H1 (cell line): ENCODE results near the gene BBS5. TPM values are rescaled to one million over a fixed set of nuclear protein-coding genes. Genes with fewer than 3 reads are reported as not detected.
"Not testable (repeated sequence)": the region's sequence is repeated elsewhere in the genome, so short reads cannot be mapped to it uniquely, and the experiment has no call there.

Experiments
- CTCF ChIA-PET: fragments of 300-600 bp; sonication (Branson Sonifier 250); formaldehyde crosslinking; loops from one replicate; lab custom pipeline; 2021; ENCODE audit not compliant: partially characterized antibody; lab: Charles Lee
- POLR2A ChIA-PET: fragments of 300-600 bp; sonication (Branson Sonifier 250); formaldehyde crosslinking; loops from one replicate; lab custom pipeline; 2021; ENCODE audit warnings: inconsistent platforms; ENCODE audit not compliant: partially characterized antibody; lab: Charles Lee
- DNase-seq, 2 experiments: peaks; one replicate each; pipeline versions ENCODE4 v3.0.0 to v3.0.0-alpha.2; 2010 to 2022; ENCODE audit warnings: low spot score in 2 of 2, low read depth in 1 of 2, mixed read lengths in 1 of 2
- FAIRE-seq: peaks from 2 replicates; lab custom pipeline; 2011; peaks lifted over from hg19 to GRCh38; lab: Jason Lieb, UNC
- H2AFZ ChIP-seq: 2 replicates; pipeline ENCODE4 v1.8.1; 2012; ENCODE audit warnings: low read length, inconsistent platforms
- H2AK5ac ChIP-seq: 2 replicates; pipeline ENCODE4 v1.6.1; 2013; ENCODE audit warnings: low read depth, low read length
- H2BK120ac ChIP-seq: replicated peaks from 2 replicates; pipeline ENCODE3; 2013; ENCODE audit warnings: low read depth, low read length, inconsistent platforms
- H2BK12ac ChIP-seq: 2 replicates; pipeline ENCODE4 v1.6.1; 2013; ENCODE audit warnings: low read depth, low read length
- H2BK15ac ChIP-seq: 2 replicates; pipeline ENCODE4 v1.6.1; 2013; ENCODE audit warnings: low read length
- H2BK20ac ChIP-seq: 2 replicates; pipeline ENCODE4 v1.6.1; 2013; ENCODE audit warnings: low read length
- H2BK5ac ChIP-seq: 2 replicates; pipeline ENCODE4 v1.6.1; 2013; ENCODE audit warnings: low read depth, low read length
- H3K14ac ChIP-seq: 2 replicates; pipeline ENCODE4 v1.6.1; 2013; ENCODE audit warnings: inconsistent platforms; ENCODE audit not compliant: insufficient read length
- H3K18ac ChIP-seq: 2 replicates; pipeline ENCODE4 v1.6.1; 2013; ENCODE audit warnings: low read length; ENCODE audit errors: extremely low read depth
- H3K23ac ChIP-seq: 2 replicates; pipeline ENCODE4 v1.6.1; 2013; ENCODE audit warnings: inconsistent platforms; ENCODE audit not compliant: insufficient read length
- H3K23me2 ChIP-seq: 2 replicates; pipeline ENCODE4 v1.6.1; 2013; ENCODE audit warnings: low read depth, low read length
- H3K27ac ChIP-seq: 2 replicates; pipeline ENCODE4 v1.6.1; 2011; ENCODE audit warnings: low read depth, low read length, inconsistent platforms
- H3K27me3 ChIP-seq, 4 experiments: replicated peaks in 1 of 4; 1 replicate in 1 of 4; 2 replicates in 3 of 4; pipeline versions ENCODE4 v1.6.1 to v1.8.1; 2011 to 2013; ENCODE audit warnings: low read length in 3 of 4, mild to moderate bottlenecking in 3 of 4, inconsistent platforms in 2 of 4, mixed read lengths in 2 of 4, moderate library complexity in 1 of 4; ENCODE audit not compliant: control insufficient read depth in 3 of 4, insufficient read depth in 3 of 4; ENCODE audit errors: extremely low read depth in 1 of 4
- H3K36me3 ChIP-seq, 4 experiments: 2 replicates each; pipeline versions ENCODE4 v1.6.1 to v1.8.1; 2011 to 2013; ENCODE audit warnings: mild to moderate bottlenecking in 4 of 4, low read length in 3 of 4, moderate library complexity in 2 of 4, control low read depth in 1 of 4, inconsistent platforms in 1 of 4; ENCODE audit not compliant: insufficient read depth in 4 of 4, control insufficient read depth in 2 of 4
- H3K4ac ChIP-seq: replicated peaks from 2 replicates; pipeline ENCODE3; 2013; ENCODE audit warnings: low read length, low read depth, mixed read lengths, inconsistent platforms; ENCODE audit not compliant: insufficient read length
- H3K4me1 ChIP-seq, 4 experiments: replicated peaks in 1 of 4; 1 replicate in 1 of 4; 2 replicates in 3 of 4; pipeline versions ENCODE4 v1.6.1 to v1.8.1; 2011 to 2013; ENCODE audit warnings: low read length in 3 of 4, inconsistent platforms in 2 of 4, mixed read lengths in 1 of 4; ENCODE audit not compliant: insufficient read depth in 4 of 4, control insufficient read depth in 3 of 4
- H3K4me2 ChIP-seq, 2 experiments: 2 replicates each; pipeline versions ENCODE4 v1.6.1 to v1.8.1; 2011 to 2013; ENCODE audit warnings: low read depth in 2 of 2, low read length in 2 of 2, control low read depth in 1 of 2, inconsistent platforms in 1 of 2, mild to moderate bottlenecking in 1 of 2; ENCODE audit not compliant: insufficient read depth in 1 of 2
- H3K4me3 ChIP-seq, 4 experiments: fragments of 200-600, 300-600 bp in 1 of 4; sonication (generic), shearing (Covaris generic), sonication (Bioruptor Twin) in 1 of 4; 2 replicates each; pipeline versions ENCODE4 v1.5.1 to v1.8.1; 2011 to 2016; ENCODE audit warnings: low read length in 4 of 4, low read depth in 3 of 4, control low read depth in 2 of 4, inconsistent platforms in 2 of 4, mild to moderate bottlenecking in 2 of 4, mixed read lengths in 1 of 4, moderate library complexity in 1 of 4; ENCODE audit not compliant: insufficient read depth in 2 of 4; ENCODE audit errors: extremely low read depth in 1 of 4
- H3K56ac ChIP-seq: replicated peaks from 2 replicates; pipeline ENCODE3; 2013; ENCODE audit warnings: low read depth, mild to moderate bottlenecking, mixed read lengths, low read length, inconsistent platforms; ENCODE audit not compliant: insufficient read length
- H3K79me1 ChIP-seq: 2 replicates; pipeline ENCODE4 v1.6.1; 2013; ENCODE audit warnings: low read depth, low read length, control low read depth
- H3K79me2 ChIP-seq, 2 experiments: 2 replicates each; pipeline versions ENCODE4 v1.6.1 to v1.8.1; 2012 to 2013; ENCODE audit warnings: low read length in 2 of 2, mild to moderate bottlenecking in 2 of 2, inconsistent platforms in 1 of 2; ENCODE audit not compliant: insufficient read depth in 2 of 2, control insufficient read depth in 1 of 2
- H3K9ac ChIP-seq, 4 experiments: replicated peaks in 1 of 4; 1 replicate in 1 of 4; 2 replicates in 3 of 4; pipeline versions ENCODE4 v1.6.1 to v1.8.1; 2011 to 2013; ENCODE audit warnings: low read depth in 3 of 4, low read length in 3 of 4, control low read depth in 2 of 4, mild to moderate bottlenecking in 2 of 4, moderate library complexity in 2 of 4, inconsistent platforms in 1 of 4; ENCODE audit errors: extremely low read depth in 1 of 4
- H3K9me3 ChIP-seq, 2 experiments: 2 replicates each; pipeline versions ENCODE4 v1.6.1 to v1.8.1; 2012 to 2013; ENCODE audit warnings: mild to moderate bottlenecking in 2 of 2, moderate library complexity in 2 of 2, control low read depth in 1 of 2, inconsistent platforms in 1 of 2, low read depth in 1 of 2, low read length in 1 of 2, mixed read lengths in 1 of 2; ENCODE audit not compliant: insufficient read depth in 2 of 2
- H4K20me1 ChIP-seq, 2 experiments: replicated peaks in 1 of 2; 2 replicates each; pipeline versions ENCODE3 to v1.8.1; 2011 to 2013; ENCODE audit warnings: inconsistent platforms in 2 of 2, low read length in 2 of 2, mild to moderate bottlenecking in 1 of 2; ENCODE audit not compliant: insufficient read depth in 2 of 2, control insufficient read depth in 1 of 2
- H4K5ac ChIP-seq: 2 replicates; pipeline ENCODE4 v1.6.1; 2013; ENCODE audit warnings: low read length, low read depth, mixed read lengths, inconsistent platforms; ENCODE audit not compliant: insufficient read length
- H4K8ac ChIP-seq: 2 replicates; pipeline ENCODE4 v1.8.0; 2013; ENCODE audit warnings: mild to moderate bottlenecking, moderate library complexity, low read length, inconsistent platforms; ENCODE audit not compliant: insufficient read depth; ENCODE audit errors: extremely low read depth
- H4K91ac ChIP-seq: replicated peaks from 2 replicates; pipeline ENCODE3; 2013; ENCODE audit warnings: low read length, mixed read lengths, inconsistent platforms; ENCODE audit not compliant: insufficient read length
- WGBS, 2 experiments: shearing (Covaris generic) in 1 of 2; methylation state at CpG; one replicate each; pipeline versions ENCODE4 v1.1.6 to v1.1.7; 2013 to 2015; ENCODE audit warnings: low lambda C conversion rate in 2 of 2, mixed read lengths in 2 of 2, inconsistent platforms in 1 of 2, low coverage in 1 of 2, missing lambda C conversion rate in 1 of 2; ENCODE audit not compliant: insufficient replicate concordance in 2 of 2, insufficient coverage in 1 of 2, insufficient read length in 1 of 2; ENCODE audit errors: extremely low coverage in 1 of 2, missing lambda C conversion rate in 1 of 2; 5-methylcytosine and 5-hydroxymethylcytosine counted together
- polyA plus RNA-seq, 7 experiments: library from polyadenylated mRNA; depleted of rRNA in 3 of 7; stranded (reverse) in 5 of 7; unstranded in 2 of 7; fragments of >200 nt in 5 of 7; fragments of 200-250 nt in 2 of 7; gene quantifications; 1 replicate in 5 of 7; 2 replicates in 1 of 7; 4 replicates in 1 of 7; pipeline versions ENCODE4 v1.2.1 to v1.2.3, GENCODE V29; 2011 to 2013; ENCODE audit warnings: missing spikeins in 2 of 7, mixed read lengths in 2 of 7
- total RNA-seq: library from RNA; stranded (reverse); fragmentation: NEBNext Ultra II Directional; extraction: Animal tissue kit (Norgen Biotek cat#: 25700); gene quantifications from 2 replicates; pipeline ENCODE4 v1.2.1, GENCODE V29; 2021

BBS5 gene
- total and polyA plus RNA-seq, 2 of the 8 experiments (the other 6 are each of a cell fraction or from before 2014, with no cell fraction given): 0.20 to 0.36 TPM

DNA sequence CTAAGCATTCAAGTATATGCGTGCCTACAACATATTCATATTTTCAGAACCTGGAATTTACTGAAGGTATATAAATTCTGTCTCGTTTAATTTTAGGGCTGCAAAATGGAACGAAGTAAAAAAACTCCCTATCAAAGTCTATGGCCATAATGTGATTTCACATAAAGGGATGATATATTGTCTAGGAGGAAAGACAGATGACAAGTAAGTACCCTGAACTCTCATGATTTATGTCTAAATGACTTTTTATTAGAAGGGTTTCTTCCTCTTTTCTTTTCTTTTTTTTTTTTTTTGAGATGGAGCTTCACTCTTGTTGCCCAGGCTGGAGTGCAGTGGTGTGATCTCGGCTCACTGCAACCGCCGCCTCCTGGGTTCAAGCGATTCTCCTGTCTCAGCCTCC is 35.5 kb downstream of the BBS5 start:
- H3K4me1 ChIP-seq, H2BK20ac ChIP-seq, H3K14ac ChIP-seq, H4K5ac ChIP-seq, H3K9me3 ChIP-seq, POLR2A ChIA-PET, H3K4me2 ChIP-seq, H3K4ac ChIP-seq, H4K20me1 ChIP-seq, H3K27me3 ChIP-seq, H4K91ac ChIP-seq, H3K23ac ChIP-seq, H3K4me3 ChIP-seq, H3K56ac ChIP-seq, H3K36me3 ChIP-seq, H2BK5ac ChIP-seq, H3K23me2 ChIP-seq, H2BK15ac ChIP-seq, H2BK120ac ChIP-seq, H3K79me1 ChIP-seq, H2BK12ac ChIP-seq, H3K9ac ChIP-seq, H4K8ac ChIP-seq, H3K79me2 ChIP-seq, FAIRE-seq, H3K27ac ChIP-seq, H2AK5ac ChIP-seq, H3K18ac ChIP-seq, H2AFZ ChIP-seq, DNase-seq: not testable (repeated sequence)
- WGBS, 2 experiments: 86% methylated on average over 3 of the region's 7 CpGs; no CpG with 5 or more reads in 1 of the 2 experiments
- CTCF ChIA-PET: interaction anchor here (1.2 kb wide), 1 partner anchor 10 kb away, joined by 3 read pairs; no protein-coding TSS in a partner anchor

DNA sequence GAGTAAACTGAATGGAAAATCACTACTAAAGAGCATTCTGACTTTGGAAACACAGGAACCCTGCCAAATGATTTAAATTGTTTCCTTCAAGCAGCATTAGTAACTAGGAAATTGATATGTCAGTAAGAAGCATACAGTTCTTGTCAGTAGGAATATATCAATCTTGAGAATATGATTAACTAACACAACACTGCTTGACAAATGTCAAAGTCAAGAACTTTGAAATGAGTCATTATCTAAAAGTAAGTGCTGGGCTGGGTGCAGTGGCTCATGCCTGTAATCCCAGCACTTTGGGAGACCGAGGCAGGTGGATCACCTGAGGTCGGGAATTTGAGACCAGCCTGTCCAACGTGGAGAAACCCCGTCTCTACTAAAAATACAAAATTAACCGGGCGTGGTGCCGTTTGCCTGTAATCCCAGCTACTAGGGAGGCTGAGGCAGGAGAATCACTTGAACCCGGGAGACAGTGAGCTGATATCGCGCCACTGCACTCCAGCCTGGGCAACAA is 37.2 kb downstream of the BBS5 start:
- H3K4me2 ChIP-seq, H3K79me1 ChIP-seq: not testable (repeated sequence)
- CTCF ChIA-PET: interaction anchor here (1.0 to 3.1 kb wide), 2 partner anchors 11 to 12 kb away, joined by 5 to 14 read pairs; no protein-coding TSS in a partner anchor

More for the DNA sequence above, 37.2 kb downstream of the BBS5 start:
- H3K9ac ChIP-seq, H4K91ac ChIP-seq, H3K56ac ChIP-seq, H4K5ac ChIP-seq, H3K4me3 ChIP-seq, H3K4me1 ChIP-seq, H2BK120ac ChIP-seq, H3K27me3 ChIP-seq, H3K79me2 ChIP-seq, H3K9me3 ChIP-seq, H2AK5ac ChIP-seq, H2BK20ac ChIP-seq, H3K27ac ChIP-seq, FAIRE-seq, H3K36me3 ChIP-seq, H2BK5ac ChIP-seq, H3K4ac ChIP-seq, H3K23me2 ChIP-seq, H2BK15ac ChIP-seq, H4K8ac ChIP-seq, H3K23ac ChIP-seq, DNase-seq, H2AFZ ChIP-seq, H3K14ac ChIP-seq, H3K18ac ChIP-seq, POLR2A ChIA-PET, H2BK12ac ChIP-seq, H4K20me1 ChIP-seq: not testable (repeated sequence)
- 86% methylated on average over 10 of the region's 10 CpGs; no CpG with 5 or more reads in 1 of the 2 experiments for WGBS, 2 experiments
